ENCODE data around the gene PLN. TPM values are rescaled to one million over a fixed set of nuclear protein-coding genes. Genes with fewer than 3 reads are reported as not detected.

Gene PLN
- total and polyA plus RNA-seq, 12 donors: 0.33 to 11.2 (median 6.0) TPM

DNA sequence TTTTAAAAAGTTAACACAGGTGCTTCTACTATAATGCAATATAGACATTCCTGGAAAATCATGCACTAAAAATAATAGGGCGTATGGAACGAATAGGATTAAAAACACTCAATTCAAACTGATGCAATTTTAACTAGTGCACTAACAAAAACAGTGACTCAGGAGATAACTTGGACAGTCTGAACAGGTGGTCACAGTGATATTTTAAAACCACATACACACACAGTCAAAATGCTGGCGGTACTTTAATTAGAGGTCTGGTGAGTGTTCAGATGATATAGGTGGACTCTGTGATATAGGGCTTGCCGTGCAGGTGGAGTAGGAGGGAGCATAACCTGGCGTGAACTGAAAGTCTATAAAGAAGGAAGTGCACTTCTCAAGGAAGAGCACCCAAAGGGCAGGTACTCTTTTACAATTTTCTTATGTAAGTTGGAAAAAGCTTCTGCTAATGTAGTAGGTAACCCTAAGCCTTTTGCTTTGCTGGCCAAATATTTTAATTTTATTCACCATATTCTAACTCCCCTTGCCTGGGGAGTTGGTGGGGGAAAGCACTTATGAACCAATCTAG lies 41.9 kb upstream of the PLN start:
- Histone ChIP-seq H3K4me1 (replicated peaks in 1 of 2) (peaks cover 0 to 5% of the 10 kb centered on the region in 2 donors), H3K9me3 (replicated peaks in 1 of 3) (peaks cover 0 to 6% (median 0%) of the 10 kb centered on the region in 3 donors), H3K4me3 (no peak overlapping the region), H3K36me3 (replicated peaks in 1 of 2) (no peaks in the 10 kb centered on the region), H3K27ac (no peak overlapping the region), H3K27me3 (no peaks in the 10 kb centered on the region)
- WGBS, 4 donors: 94 to 95% (median 94%) methylated on average over 5 of the region's 5 CpGs
- no peak for TF ChIP-seq POLR2A (IDR thresholded peaks at IDR 0.05)
- TF ChIP-seq, protein P1, sequence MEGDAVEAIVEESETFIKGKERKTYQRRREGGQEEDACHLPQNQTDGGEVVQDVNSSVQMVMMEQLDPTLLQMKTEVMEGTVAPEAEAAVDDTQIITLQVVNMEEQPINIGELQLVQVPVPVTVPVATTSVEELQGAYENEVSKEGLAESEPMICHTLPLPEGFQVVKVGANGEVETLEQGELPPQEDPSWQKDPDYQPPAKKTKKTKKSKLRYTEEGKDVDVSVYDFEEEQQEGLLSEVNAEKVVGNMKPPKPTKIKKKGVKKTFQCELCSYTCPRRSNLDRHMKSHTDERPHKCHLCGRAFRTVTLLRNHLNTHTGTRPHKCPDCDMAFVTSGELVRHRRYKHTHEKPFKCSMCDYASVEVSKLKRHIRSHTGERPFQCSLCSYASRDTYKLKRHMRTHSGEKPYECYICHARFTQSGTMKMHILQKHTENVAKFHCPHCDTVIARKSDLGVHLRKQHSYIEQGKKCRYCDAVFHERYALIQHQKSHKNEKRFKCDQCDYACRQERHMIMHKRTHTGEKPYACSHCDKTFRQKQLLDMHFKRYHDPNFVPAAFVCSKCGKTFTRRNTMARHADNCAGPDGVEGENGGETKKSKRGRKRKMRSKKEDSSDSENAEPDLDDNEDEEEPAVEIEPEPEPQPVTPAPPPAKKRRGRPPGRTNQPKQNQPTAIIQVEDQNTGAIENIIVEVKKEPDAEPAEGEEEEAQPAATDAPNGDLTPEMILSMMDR (IDR thresholded peaks at IDR 0.05): no peak
- intact Hi-C loops (cut with DNase I): loop anchor here (5.0 to 10.0 kb wide), 2 partner anchors 221 to 224 kb away; no protein-coding TSS in a partner anchor
- no peak for DNase-seq

DNA sequence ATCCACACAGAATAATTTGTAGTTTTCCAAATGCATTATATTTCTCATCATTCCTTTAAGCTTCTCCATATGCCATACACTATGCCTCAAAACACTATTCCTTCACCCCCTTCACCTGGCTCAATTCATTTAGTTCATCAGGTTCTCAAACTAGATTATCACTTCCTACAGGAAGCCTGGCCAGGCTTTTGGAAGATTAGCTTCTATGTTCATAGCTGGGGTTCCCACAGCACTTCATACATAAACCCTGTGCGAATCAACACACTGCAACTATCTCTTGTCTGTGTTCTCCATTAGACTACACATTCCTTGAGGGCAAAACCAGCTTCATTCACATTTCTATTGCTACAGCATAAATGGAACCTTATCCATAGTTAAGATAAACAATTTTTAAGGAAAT lies 40.5 kb upstream of the PLN start:
- no peak for DNase-seq
- H3K36me3 ChIP-seq (replicated peaks in 1 of 2): no peaks in the 10 kb centered on the region
- no peaks in the 10 kb centered on the region for H3K27me3 ChIP-seq
- H3K27ac ChIP-seq: no peak overlapping the region
- intact Hi-C loops (cut with DNase I): loop anchor here (5.0 to 10.0 kb wide), 2 partner anchors 223 to 225 kb away; no protein-coding TSS in a partner anchor
- H3K4me3 ChIP-seq: no peak overlapping the region
- no peak for TF ChIP-seq POLR2A (IDR thresholded peaks at IDR 0.05)
- TF ChIP-seq, protein P1 (IDR thresholded peaks at IDR 0.05): no peak
- H3K9me3 ChIP-seq (replicated peaks in 1 of 3): peaks cover 0 to 6% (median 0%) of the 10 kb centered on the region in 3 donors
- 96 to 100% (median 98%) methylated on average over 1 of the region's 1 CpG for whole genome bisulfite sequencing, 4 donors
- H3K4me1 ChIP-seq (replicated peaks in 1 of 2): peaks cover 0 to 5% of the 10 kb centered on the region in 2 donors

DNA sequence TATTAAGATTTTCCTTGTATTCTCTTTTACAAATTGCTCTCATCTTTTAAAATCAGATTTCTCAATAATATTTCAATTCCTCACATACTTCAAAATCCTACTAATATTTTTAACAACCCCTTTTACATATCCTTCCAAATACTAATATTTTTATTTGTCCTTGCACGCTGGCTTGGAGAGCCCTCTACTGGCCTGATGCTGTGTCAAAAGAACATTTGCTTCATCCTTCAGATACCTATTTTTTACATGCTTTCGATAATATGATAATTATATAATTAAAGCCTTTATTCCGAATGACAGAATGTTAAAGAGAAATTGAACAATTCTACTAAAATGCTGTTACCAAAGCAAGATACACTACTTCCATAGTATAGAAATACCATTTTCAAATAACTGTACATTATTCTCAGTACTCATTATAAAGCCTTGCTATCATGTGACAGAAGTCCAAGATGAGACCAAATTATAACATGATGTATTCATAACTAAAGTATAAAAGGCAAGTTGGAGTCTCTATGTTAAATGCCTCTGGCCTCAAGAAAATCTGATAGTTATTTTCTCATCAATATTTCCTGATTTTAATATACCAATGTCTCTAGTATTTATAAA lies 39.0 kb upstream of the PLN start:
- WGBS, 4 donors: 42 to 52% (median 45%) methylated on average over 3 of the region's 3 CpGs

More for the DNA sequence above, 39.0 kb upstream of the PLN start:
- intact Hi-C loops (cut with DNase I): loop anchor here (5.0 to 10.0 kb wide), 2 partner anchors 224 to 227 kb away; no protein-coding TSS in a partner anchor
- H3K36me3 ChIP-seq (replicated peaks in 1 of 2): no peaks in the 10 kb centered on the region
- peak in 2 of 7 donors; percentile 30 to 49 for DNase-seq
- H3K4me3 ChIP-seq: no peak overlapping the region
- H3K27me3 ChIP-seq: no peaks in the 10 kb centered on the region
- TF ChIP-seq, protein P1 (IDR thresholded peaks at IDR 0.05): peak; percentile 34 to 65 (median 54)
- TF ChIP-seq POLR2A (IDR thresholded peaks at IDR 0.05): no peak
- H3K9me3 ChIP-seq (replicated peaks in 1 of 3): no peaks in the 10 kb centered on the region
- peaks cover 0 to 10% of the 10 kb centered on the region in 2 donors for H3K4me1 ChIP-seq (replicated peaks in 1 of 2)
- H3K27ac ChIP-seq: no peak overlapping the region
